Measurements from ENCODE around the gene ZNF346. TPM values are rescaled to one million over a fixed set of nuclear protein-coding genes. Genes with fewer than 3 reads are reported as not detected.

Gene ZNF346
- total RNA-seq, 1 donor from 2014 or later: 7.1 TPM

- peak; percentile 73 for TF ChIP-seq CTCF (IDR thresholded peaks at IDR 0.05; ENCODE audit: insufficient read depth, low read length, severe bottlenecking)
- FAIRE-seq: no peak
- peak; percentile 34 for DNase-seq (ENCODE audit: low read depth)
- Histone ChIP-seq H3K4me3 (ENCODE audit: low read depth, low read length) (peak within 1 kb of the TSS; percentile 39), H3K36me3 (ENCODE audit: control insufficient read depth, insufficient read depth, low read length) (no peaks in the 10 kb centered on the region), H3K27me3 (ENCODE audit: control insufficient read depth, insufficient read depth, low read length) (no peaks in the 10 kb centered on the region)
Observed at GRCh38 chr5:177086654-177087397, 64.3 kb downstream of the ZNF346 start, which contains the start of gene FGFR4. TSS of gene FGFR4 (plus strand) at chr5:177086915. CDS start at chr5:177089603, 2,688 bp downstream.

- H3K36me3 ChIP-seq (ENCODE audit: control insufficient read depth, insufficient read depth, low read length): no peaks in the 10 kb centered on the region
- H3K4me3 ChIP-seq (ENCODE audit: low read depth, low read length): peak overlapping the region; percentile 39
- FAIRE-seq (no peak), DNase-seq (ENCODE audit: low read depth) (no peak)
- no peaks in the 10 kb centered on the region for H3K27me3 ChIP-seq (ENCODE audit: control insufficient read depth, insufficient read depth, low read length)
- no peak for TF ChIP-seq CTCF (IDR thresholded peaks at IDR 0.05; ENCODE audit: insufficient read depth, low read length, severe bottlenecking)
Observed at GRCh38 chr5:177087398-177088005, 65.0 kb downstream of the ZNF346 start.

DNA sequence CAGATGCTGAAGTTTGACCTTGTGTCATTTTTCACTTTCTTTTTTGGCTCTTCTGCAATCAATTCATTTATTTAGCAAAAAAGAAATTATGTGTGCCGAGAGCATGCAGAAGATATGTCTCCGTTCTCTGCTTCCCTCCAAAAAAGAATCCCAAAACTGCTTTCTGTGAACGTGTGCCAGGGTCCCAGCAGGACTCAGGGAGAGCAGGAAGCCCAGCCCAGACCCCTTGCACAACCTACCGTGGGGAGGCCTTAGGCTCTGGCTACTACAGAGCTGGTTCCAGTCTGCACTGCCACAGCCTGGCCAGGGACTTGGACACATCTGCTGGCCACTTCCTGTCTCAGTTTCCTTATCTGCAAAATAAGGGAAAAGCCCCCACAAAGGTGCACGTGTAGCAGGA is 66.6 kb downstream of the ZNF346 start:
- TF ChIP-seq CTCF (IDR thresholded peaks at IDR 0.05; ENCODE audit: insufficient read depth, low read length, severe bottlenecking): no peak
- no peaks in the 10 kb centered on the region for H3K36me3 ChIP-seq (ENCODE audit: control insufficient read depth, insufficient read depth, low read length)
- H3K4me3 ChIP-seq (ENCODE audit: low read depth, low read length): no peak overlapping the region
- FAIRE-seq: no peak
- no peaks in the 10 kb centered on the region for H3K27me3 ChIP-seq (ENCODE audit: control insufficient read depth, insufficient read depth, low read length)
- DNase-seq (ENCODE audit: low read depth): no peak

GRCh38 chr5:177089825-177090641 is 67.5 kb downstream of the ZNF346 start:
- Histone ChIP-seq H3K4me3 (ENCODE audit: low read depth, low read length) (no peak overlapping the region), H3K27me3 (ENCODE audit: control insufficient read depth, insufficient read depth, low read length) (no peaks in the 10 kb centered on the region), H3K36me3 (ENCODE audit: control insufficient read depth, insufficient read depth, low read length) (no peaks in the 10 kb centered on the region)
- no peak for TF ChIP-seq CTCF (IDR thresholded peaks at IDR 0.05; ENCODE audit: insufficient read depth, low read length, severe bottlenecking)
- FAIRE-seq: peak; percentile 81
- no peak for DNase-seq (ENCODE audit: low read depth)

GRCh38 chr5:177090813-177091212 is 68.3 kb downstream of the ZNF346 start:
- no peak overlapping the region for H3K4me3 ChIP-seq (ENCODE audit: low read depth, low read length)
- DNase-seq (ENCODE audit: low read depth) (no peak), FAIRE-seq (no peak)
- no peaks in the 10 kb centered on the region for H3K27me3 ChIP-seq (ENCODE audit: control insufficient read depth, insufficient read depth, low read length)
- no peak for TF ChIP-seq CTCF (IDR thresholded peaks at IDR 0.05; ENCODE audit: insufficient read depth, low read length, severe bottlenecking)
- no peaks in the 10 kb centered on the region for H3K36me3 ChIP-seq (ENCODE audit: control insufficient read depth, insufficient read depth, low read length)
